HL-60 (cell line): ENCODE data around the gene RAD18.

Source experiments
- GABPA ChIP-seq: IDR thresholded peaks from 2 replicates; pipeline ENCODE4 v1.6.1; 2012; ENCODE audit warnings: low read depth
- POLR2AphosphoS5 ChIP-seq: IDR thresholded peaks from 2 replicates; pipeline ENCODE4 v1.6.1; 2012; ENCODE audit warnings: low read depth
- SPI1 ChIP-seq: IDR thresholded peaks from 2 replicates; pipeline ENCODE4 v1.6.1; 2012; ENCODE audit warnings: low read depth, mild to moderate bottlenecking, borderline replicate concordance
- TF ChIP-seq, protein P1 (sequence below): IDR thresholded peaks from one replicate; pipeline ENCODE4 v1.5.1; 2011; ENCODE audit warnings: low read length, control low read depth, inconsistent platforms; ENCODE audit not compliant: insufficient read depth
- TF ChIP-seq, protein P2 (sequence below): IDR thresholded peaks from 2 replicates; pipeline ENCODE4 v1.6.1; 2012; ENCODE audit warnings: low read depth; ENCODE audit not compliant: insufficient replicate concordance

DNA sequence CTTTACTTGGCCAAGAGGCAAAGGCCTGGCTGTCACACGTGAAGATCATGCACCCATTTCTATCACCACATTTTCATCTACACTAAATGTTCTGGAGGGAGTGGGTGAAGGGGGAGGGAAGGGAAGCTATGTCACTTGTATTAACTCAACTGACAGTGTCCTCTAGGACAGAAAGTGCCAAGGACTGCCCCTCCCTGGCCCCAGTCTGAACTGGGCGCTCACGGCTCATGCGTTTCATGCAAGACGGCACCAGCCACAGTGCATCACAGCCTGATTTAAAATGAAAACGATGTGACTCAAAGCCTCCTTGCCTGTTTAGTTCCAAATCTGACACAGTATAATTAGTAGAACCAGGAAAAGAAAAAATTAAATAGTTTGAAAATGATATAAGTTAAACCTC, 20.8 kb upstream of the RAD18 start:
- TF ChIP-seq, protein P1, sequence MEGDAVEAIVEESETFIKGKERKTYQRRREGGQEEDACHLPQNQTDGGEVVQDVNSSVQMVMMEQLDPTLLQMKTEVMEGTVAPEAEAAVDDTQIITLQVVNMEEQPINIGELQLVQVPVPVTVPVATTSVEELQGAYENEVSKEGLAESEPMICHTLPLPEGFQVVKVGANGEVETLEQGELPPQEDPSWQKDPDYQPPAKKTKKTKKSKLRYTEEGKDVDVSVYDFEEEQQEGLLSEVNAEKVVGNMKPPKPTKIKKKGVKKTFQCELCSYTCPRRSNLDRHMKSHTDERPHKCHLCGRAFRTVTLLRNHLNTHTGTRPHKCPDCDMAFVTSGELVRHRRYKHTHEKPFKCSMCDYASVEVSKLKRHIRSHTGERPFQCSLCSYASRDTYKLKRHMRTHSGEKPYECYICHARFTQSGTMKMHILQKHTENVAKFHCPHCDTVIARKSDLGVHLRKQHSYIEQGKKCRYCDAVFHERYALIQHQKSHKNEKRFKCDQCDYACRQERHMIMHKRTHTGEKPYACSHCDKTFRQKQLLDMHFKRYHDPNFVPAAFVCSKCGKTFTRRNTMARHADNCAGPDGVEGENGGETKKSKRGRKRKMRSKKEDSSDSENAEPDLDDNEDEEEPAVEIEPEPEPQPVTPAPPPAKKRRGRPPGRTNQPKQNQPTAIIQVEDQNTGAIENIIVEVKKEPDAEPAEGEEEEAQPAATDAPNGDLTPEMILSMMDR, result no peak
- TF ChIP-seq, protein P2, sequence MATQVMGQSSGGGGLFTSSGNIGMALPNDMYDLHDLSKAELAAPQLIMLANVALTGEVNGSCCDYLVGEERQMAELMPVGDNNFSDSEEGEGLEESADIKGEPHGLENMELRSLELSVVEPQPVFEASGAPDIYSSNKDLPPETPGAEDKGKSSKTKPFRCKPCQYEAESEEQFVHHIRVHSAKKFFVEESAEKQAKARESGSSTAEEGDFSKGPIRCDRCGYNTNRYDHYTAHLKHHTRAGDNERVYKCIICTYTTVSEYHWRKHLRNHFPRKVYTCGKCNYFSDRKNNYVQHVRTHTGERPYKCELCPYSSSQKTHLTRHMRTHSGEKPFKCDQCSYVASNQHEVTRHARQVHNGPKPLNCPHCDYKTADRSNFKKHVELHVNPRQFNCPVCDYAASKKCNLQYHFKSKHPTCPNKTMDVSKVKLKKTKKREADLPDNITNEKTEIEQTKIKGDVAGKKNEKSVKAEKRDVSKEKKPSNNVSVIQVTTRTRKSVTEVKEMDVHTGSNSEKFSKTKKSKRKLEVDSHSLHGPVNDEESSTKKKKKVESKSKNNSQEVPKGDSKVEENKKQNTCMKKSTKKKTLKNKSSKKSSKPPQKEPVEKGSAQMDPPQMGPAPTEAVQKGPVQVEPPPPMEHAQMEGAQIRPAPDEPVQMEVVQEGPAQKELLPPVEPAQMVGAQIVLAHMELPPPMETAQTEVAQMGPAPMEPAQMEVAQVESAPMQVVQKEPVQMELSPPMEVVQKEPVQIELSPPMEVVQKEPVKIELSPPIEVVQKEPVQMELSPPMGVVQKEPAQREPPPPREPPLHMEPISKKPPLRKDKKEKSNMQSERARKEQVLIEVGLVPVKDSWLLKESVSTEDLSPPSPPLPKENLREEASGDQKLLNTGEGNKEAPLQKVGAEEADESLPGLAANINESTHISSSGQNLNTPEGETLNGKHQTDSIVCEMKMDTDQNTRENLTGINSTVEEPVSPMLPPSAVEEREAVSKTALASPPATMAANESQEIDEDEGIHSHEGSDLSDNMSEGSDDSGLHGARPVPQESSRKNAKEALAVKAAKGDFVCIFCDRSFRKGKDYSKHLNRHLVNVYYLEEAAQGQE, result no peak
- no peak for TF ChIP-seq POLR2AphosphoS5
- TF ChIP-seq GABPA, result no peak
- TF ChIP-seq SPI1, result no peak
